GM12873 (cell line): Measurements from ENCODE around the gene CDK5RAP2.

Experiments
- TF ChIP-seq, protein P1 (sequence below): IDR thresholded peaks from 2 replicates; pipeline ENCODE4 v1.5.1; 2012; ENCODE audit warnings: low read depth, mild to moderate bottlenecking, moderate library complexity, low read length, control low read depth; ENCODE audit not compliant: insufficient read depth; ENCODE audit errors: missing control alignments

Gene CDK5RAP2

DNA sequence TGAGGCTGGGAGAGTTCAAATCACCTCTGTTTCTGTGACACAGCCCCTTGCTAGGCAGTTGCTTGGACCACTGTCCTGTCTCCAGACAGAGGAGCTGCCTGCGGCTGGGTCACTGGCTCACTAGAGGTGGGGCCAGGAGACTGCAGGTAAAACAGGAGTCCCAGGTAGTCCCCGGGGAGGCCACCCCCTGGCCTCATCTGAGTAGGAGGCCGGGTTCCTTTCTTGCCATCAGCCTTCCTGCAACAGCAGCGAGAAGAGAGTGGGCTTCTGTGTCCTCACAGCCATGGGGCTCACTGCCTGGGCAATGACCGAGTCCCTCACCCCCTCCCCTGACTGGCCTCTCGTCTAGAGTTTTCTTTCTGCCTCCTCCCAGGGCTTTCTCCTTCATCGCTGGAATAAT is 197.5 kb downstream of the CDK5RAP2 start:
- TF ChIP-seq, protein P1, sequence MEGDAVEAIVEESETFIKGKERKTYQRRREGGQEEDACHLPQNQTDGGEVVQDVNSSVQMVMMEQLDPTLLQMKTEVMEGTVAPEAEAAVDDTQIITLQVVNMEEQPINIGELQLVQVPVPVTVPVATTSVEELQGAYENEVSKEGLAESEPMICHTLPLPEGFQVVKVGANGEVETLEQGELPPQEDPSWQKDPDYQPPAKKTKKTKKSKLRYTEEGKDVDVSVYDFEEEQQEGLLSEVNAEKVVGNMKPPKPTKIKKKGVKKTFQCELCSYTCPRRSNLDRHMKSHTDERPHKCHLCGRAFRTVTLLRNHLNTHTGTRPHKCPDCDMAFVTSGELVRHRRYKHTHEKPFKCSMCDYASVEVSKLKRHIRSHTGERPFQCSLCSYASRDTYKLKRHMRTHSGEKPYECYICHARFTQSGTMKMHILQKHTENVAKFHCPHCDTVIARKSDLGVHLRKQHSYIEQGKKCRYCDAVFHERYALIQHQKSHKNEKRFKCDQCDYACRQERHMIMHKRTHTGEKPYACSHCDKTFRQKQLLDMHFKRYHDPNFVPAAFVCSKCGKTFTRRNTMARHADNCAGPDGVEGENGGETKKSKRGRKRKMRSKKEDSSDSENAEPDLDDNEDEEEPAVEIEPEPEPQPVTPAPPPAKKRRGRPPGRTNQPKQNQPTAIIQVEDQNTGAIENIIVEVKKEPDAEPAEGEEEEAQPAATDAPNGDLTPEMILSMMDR, result no peak

DNA sequence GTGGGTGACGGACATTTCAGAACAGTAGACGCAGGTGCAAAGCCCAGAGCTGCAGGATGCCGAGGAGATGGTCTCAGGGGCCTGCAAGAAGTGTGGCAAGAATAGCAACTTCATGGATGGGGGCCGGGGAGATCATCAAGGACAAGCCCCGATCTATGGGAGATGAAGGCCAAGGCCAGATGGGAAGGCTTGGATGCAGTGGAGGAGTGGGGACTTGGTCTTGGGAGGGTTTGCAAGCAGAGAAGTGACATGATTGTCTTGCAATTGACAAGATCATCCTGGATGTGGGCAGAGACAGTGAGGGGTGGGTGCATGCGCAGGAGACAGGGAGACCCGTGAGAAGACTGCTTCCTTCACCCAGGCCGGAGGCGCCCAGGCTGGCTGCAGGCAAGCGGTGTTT is 198.1 kb downstream of the CDK5RAP2 start:
- TF ChIP-seq, protein P1, result no peak

DNA sequence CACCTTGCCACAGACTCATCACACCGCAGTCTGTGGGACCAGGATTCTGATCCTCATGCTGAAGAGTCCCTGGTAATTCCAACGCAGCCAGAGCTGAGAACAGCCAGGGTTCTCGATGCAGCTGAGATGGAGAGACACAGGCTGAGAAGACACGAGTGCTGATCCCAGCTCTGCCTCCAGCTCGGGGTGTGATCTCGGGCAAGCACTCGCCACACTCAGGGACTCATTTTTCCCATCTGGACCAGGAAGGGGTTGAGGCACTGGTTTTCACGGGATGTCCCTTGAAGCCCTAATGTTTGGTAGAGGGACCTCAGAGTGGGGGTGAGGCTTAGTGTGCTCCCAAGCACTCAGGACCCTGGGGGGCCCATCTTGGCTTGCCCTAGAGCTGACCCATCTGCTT is 200.4 kb downstream of the CDK5RAP2 start:
- TF ChIP-seq, protein P1, result no peak

DNA sequence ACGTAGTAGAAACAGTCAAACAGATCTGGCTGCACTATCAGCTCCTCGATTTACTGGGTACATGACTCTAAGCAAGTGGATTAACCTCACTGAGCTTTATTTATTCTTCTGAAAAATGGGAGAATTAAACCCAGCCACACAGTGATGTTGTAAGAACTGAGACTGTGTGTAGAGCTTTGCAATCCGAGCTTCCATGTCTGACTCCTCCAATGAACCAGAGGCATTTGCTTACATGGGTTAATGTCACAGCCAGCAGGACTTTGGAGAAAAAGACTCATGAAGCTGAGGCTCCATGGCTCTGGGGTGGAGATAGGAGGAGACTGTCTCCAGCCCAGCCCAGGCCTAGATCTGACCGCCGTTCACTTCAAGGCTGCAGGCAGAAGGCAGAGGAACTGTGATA is 201.3 kb downstream of the CDK5RAP2 start:
- TF ChIP-seq, protein P1, result no peak

DNA sequence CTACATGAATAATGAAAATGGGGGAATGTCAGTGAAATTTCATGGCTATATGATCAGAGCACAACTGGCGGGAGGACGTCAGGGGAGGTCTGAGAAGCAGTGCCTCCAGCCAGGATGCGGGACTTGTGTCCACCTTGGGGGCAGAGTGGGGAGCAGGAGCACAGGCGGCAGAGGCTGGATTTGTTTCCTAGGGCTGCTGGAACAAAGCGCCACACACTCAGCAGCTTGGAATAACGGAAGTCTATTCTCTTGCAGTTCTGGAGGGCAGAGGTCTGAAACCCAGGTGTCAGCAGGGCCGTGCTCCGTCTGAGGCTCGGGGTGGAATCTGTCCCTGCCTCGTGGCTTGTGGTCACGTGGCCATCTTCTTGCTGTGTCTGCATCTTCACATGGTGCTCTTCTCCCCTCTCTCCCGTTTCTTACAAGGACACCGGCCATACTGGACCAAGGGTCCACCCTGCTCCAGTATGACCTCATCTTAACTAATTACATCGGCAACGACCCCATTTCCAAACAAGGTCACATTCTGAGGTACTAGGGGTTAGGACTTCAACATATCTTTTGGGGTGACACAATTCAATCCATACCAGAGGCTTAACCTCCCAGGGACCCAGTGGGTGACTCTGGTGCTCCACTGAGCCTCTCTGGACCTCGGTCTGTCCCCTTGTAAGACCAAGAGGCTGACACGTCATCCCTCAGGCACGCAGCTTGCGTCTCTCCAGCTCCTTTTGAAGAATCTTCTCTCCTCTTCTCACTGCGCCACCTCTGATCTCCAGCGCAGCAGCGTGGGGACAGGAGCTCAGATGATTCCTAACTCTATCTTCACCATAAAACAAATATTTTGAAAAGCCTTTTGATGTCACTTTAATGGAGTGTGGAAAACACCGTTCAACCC is 202.5 kb downstream of the CDK5RAP2 start:
- TF ChIP-seq, protein P1, result no peak

DNA sequence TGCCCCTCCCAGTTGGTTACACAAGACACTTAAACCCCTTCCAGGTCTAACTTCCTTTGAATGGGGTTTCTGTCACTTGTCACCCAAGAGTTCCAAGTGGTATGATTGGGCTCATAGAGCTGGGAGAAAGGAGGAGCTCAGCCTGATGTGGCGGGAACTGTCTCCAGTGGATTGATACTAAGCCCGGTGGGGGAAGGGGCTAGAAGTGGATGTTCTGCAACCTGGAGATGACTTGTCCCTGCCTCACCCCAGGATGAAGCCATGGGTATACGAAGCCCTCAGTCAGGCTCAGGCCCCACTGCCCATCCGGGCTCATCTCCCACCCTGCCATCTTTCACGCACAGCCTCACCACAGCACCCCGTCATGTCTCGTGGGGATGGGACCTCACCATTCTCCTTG is 203.9 kb downstream of the CDK5RAP2 start:
- TF ChIP-seq, protein P1, result no peak

DNA sequence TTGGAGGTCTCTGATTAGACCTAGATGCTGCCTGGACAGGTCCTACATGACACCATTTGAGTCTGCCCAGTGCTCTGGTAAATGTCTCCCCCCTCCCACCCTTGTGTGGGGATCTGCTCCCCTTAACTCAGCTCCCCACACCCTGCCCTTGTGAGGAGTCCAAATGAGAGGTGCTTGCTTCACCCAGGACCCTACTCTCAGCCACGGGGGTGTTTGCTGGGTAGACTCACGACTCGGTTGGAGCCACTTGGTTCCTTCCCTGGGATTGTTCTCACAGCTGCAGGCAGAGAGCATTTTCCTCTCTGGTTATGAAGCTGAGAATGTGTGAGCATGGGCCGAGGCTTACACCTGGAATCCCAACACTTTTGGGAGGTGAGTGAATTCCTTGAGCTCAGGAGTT is 204.7 kb downstream of the CDK5RAP2 start:
- TF ChIP-seq, protein P1, result no peak
